ENCODE measurements around the gene TSPAN18. TPM values are rescaled to one million over a fixed set of nuclear protein-coding genes. Genes with fewer than 3 reads are reported as not detected.

The TSPAN18 gene
- total RNA-seq, 1 experiment from 2014 or later, result 0.77 TPM

GRCh38 chr11:44763121-44763820 is 36.5 kb downstream of the TSPAN18 start:
- intact Hi-C loops (cut with micrococcal nuclease), result no loop called here
- peaks cover 16% of the 10 kb centered on the region for H3K27me3 Mint-ChIP-seq (ENCODE audit: insufficient read depth, unreplicated experiment)
- DNase-seq (ENCODE audit: unreplicated experiment), result no peak
- H3K27ac Mint-ChIP-seq (ENCODE audit: low read depth, unreplicated experiment), result no peak overlapping the region
- H3K9me3 Mint-ChIP-seq (ENCODE audit: unreplicated experiment), result peaks cover 2% of the 10 kb centered on the region
- POLR2A ChIA-PET, result no interaction called here
- H3K36me3 Mint-ChIP-seq (ENCODE audit: insufficient read depth, unreplicated experiment), result no peaks in the 10 kb centered on the region
- BruUV-seq (replicated peaks), result no TSS peak
- CTCF ChIA-PET, result interaction anchor here (0.6 to 1.3 kb wide), 2 partner anchors 12 to 131 kb away, joined by 3 read pairs; no protein-coding TSS in a partner anchor
- peaks cover 5% of the 10 kb centered on the region for H3K4me1 Mint-ChIP-seq (ENCODE audit: insufficient read depth, unreplicated experiment)
- TF ChIP-seq, protein P1, sequence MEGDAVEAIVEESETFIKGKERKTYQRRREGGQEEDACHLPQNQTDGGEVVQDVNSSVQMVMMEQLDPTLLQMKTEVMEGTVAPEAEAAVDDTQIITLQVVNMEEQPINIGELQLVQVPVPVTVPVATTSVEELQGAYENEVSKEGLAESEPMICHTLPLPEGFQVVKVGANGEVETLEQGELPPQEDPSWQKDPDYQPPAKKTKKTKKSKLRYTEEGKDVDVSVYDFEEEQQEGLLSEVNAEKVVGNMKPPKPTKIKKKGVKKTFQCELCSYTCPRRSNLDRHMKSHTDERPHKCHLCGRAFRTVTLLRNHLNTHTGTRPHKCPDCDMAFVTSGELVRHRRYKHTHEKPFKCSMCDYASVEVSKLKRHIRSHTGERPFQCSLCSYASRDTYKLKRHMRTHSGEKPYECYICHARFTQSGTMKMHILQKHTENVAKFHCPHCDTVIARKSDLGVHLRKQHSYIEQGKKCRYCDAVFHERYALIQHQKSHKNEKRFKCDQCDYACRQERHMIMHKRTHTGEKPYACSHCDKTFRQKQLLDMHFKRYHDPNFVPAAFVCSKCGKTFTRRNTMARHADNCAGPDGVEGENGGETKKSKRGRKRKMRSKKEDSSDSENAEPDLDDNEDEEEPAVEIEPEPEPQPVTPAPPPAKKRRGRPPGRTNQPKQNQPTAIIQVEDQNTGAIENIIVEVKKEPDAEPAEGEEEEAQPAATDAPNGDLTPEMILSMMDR (IDR thresholded peaks at IDR 0.05; ENCODE audit: unreplicated experiment), result no peak
- H3K4me3 Mint-ChIP-seq (ENCODE audit: unreplicated experiment), result no peak overlapping the region

DNA sequence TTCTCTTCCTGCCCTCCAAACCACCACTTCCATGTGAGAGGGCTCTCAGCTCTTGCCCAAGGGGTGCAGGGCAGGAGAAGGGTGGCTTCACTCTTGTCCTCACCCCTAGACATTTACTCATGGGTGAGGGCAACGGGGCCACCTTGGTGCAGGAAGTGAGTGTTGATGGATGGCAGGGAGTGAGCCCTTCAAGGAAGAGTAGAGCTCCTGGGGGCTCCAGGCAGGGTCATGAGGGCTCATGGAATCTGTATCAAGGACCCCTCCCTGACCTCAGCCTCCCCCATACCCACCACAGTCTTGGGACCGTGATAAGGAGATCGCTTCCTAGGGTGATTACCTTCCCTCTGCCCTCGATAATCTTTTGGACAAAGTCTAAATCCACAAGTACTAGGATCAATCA is 37.8 kb downstream of the TSPAN18 start:
- H3K4me3 Mint-ChIP-seq (ENCODE audit: unreplicated experiment), result no peak overlapping the region
- peaks cover 7% of the 10 kb centered on the region for H3K9me3 Mint-ChIP-seq (ENCODE audit: unreplicated experiment)
- intact Hi-C loops (cut with micrococcal nuclease), result no loop called here
- H3K27me3 Mint-ChIP-seq (ENCODE audit: insufficient read depth, unreplicated experiment), result peaks cover 8% of the 10 kb centered on the region
- TF ChIP-seq, protein P1 (IDR thresholded peaks at IDR 0.05; ENCODE audit: unreplicated experiment), result no peak
- CTCF ChIA-PET, result interaction anchor here (1.1 to 1.3 kb wide), 2 partner anchors 10 to 12 kb away, joined by 3 to 4 read pairs; no protein-coding TSS in a partner anchor
- DNase-seq (ENCODE audit: unreplicated experiment), result no peak
- H3K4me1 Mint-ChIP-seq (ENCODE audit: insufficient read depth, unreplicated experiment), result peaks cover 5% of the 10 kb centered on the region
- H3K36me3 Mint-ChIP-seq (ENCODE audit: insufficient read depth, unreplicated experiment), result no peaks in the 10 kb centered on the region
- POLR2A ChIA-PET, result interaction anchor here (0.8 kb wide), 1 partner anchor 10 kb away, joined by 3 read pairs; no protein-coding TSS in a partner anchor
- BruUV-seq (replicated peaks), result no TSS peak
- H3K27ac Mint-ChIP-seq (ENCODE audit: low read depth, unreplicated experiment), result no peak overlapping the region

DNA sequence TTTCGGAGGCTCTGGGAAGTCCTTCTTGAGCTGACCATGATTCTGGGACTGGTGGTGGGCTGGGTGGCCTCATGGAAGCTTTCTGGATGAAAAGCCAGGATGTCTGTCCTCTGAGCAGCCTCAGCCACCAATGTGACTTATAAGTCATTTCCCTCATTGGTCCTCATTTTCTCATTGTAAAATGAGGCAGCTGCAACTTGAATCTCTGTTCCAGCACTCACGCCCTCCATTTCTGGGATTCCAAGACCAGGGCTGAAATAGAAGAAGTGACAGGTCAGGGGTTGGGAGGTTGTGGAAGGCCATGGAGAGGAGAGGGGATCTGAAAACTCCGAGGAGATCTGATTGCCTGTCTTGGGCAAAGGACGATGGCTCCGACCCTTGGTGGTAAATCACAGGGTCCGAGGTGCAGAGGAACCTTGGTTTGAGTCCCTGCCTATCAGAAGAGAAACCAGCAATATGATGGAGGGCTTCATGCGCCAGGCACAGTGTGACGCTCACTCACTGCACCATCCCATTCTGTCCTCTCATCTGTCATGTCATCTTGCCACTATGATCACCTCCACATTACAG is 38.3 kb downstream of the TSPAN18 start:
- DNase-seq (ENCODE audit: unreplicated experiment), result no peak
- TF ChIP-seq, protein P1 (IDR thresholded peaks at IDR 0.05; ENCODE audit: unreplicated experiment), result no peak
- CTCF ChIA-PET, result interaction anchor here (1.1 kb wide), 1 partner anchor 11 kb away, joined by 4 read pairs; no protein-coding TSS in a partner anchor
- no peaks in the 10 kb centered on the region for H3K36me3 Mint-ChIP-seq (ENCODE audit: insufficient read depth, unreplicated experiment)
- no peak overlapping the region for H3K4me3 Mint-ChIP-seq (ENCODE audit: unreplicated experiment)
- peaks cover 2% of the 10 kb centered on the region for H3K27me3 Mint-ChIP-seq (ENCODE audit: insufficient read depth, unreplicated experiment)
- POLR2A ChIA-PET, result interaction anchor here (0.8 kb wide), 1 partner anchor 11 kb away, joined by 3 read pairs; no protein-coding TSS in a partner anchor
- BruUV-seq (replicated peaks), result no TSS peak
- intact Hi-C loops (cut with micrococcal nuclease), result no loop called here
- peaks cover 5% of the 10 kb centered on the region for H3K4me1 Mint-ChIP-seq (ENCODE audit: insufficient read depth, unreplicated experiment)
- peaks cover 7% of the 10 kb centered on the region for H3K9me3 Mint-ChIP-seq (ENCODE audit: unreplicated experiment)
- no peak overlapping the region for H3K27ac Mint-ChIP-seq (ENCODE audit: low read depth, unreplicated experiment)

DNA sequence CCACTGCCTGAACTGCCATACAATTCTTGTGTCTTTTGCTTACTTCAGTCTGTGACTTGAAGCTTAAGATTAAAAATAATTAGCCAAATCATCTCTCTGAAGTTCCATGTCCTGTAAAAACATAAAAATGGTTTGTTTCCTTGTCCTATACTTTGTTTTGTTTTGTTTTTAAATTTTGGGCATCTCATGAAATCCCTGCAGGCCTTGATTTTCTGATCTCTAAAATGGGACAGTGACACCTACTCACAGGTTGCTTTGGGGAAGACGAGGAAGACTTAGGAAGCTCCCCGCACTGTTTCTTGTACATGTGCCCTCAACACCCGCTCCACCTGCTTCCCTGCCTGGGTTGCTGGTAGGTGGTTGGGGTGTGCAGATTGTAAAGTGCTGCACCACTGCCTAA is 38.9 kb downstream of the TSPAN18 start:
- ChIA-PET CTCF (interaction anchor here (1.0 kb wide), 1 partner anchor 1200 kb away, joined by 3 read pairs; no protein-coding TSS in a partner anchor), POLR2A (no interaction called here)
- no peaks in the 10 kb centered on the region for H3K36me3 Mint-ChIP-seq (ENCODE audit: insufficient read depth, unreplicated experiment)
- TF ChIP-seq, protein P1 (IDR thresholded peaks at IDR 0.05; ENCODE audit: unreplicated experiment), result no peak
- DNase-seq (ENCODE audit: unreplicated experiment), result no peak
- H3K4me1 Mint-ChIP-seq (ENCODE audit: insufficient read depth, unreplicated experiment), result peaks cover 5% of the 10 kb centered on the region
- no peak overlapping the region for H3K27ac Mint-ChIP-seq (ENCODE audit: low read depth, unreplicated experiment)
- BruUV-seq (replicated peaks), result no TSS peak
- no peaks in the 10 kb centered on the region for H3K27me3 Mint-ChIP-seq (ENCODE audit: insufficient read depth, unreplicated experiment)
- H3K4me3 Mint-ChIP-seq (ENCODE audit: unreplicated experiment), result no peak overlapping the region
- H3K9me3 Mint-ChIP-seq (ENCODE audit: unreplicated experiment), result peaks cover 7% of the 10 kb centered on the region
- intact Hi-C loops (cut with micrococcal nuclease), result no loop called here

Measured in MCF 10A (cell line).